Measurements from ENCODE around the gene MGMT.

MGMT gene

DNA sequence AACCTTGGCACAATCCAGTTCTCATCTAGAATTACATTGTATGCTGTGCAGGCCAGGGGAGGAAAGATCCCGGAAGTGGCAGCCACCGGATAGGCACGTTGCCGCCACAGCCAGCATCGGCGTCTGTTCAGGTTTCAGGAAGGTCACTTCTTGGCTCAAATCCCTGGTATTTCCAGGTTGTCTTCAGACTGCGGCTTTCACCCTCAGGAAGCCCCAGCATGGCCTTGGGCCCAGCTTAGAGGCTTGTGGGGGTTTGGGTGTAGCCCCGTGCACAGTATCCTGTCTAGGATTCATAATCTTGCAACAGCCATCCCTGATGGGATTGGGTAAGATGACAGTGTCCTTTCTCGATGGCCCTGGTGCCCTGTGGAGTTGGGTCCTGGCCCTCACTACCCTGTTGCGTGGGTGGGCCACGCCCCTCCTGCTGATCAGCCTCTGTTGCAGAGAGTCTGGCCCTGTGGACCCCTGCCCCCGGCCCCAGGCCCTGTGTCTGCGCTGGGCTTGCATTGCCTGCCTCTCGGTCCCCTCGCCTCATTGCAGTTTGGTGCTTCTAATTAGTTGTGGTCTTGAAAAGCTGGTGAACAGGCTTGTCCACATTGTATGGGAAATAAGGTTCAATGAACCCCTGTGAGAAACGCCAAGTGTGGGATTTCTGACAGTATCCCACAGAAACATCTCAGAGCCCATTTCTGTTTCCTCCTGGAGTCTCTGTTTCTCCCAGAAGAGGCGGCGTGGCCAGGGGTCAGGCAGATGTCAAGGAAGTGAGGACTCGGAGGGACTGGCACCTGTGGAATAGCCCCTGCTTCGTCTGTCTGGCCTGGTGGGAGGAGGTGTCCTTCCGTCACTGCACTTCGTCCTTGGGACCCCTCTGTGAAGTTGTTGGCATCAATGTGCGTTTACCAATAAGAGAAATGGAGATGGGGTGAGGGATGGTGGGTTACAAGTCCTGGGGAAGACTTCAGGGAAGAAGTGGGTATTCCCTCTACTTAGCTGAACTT, 77.5 kb downstream of the MGMT start:
- no peak for DNase-seq (ENCODE audit: extremely low read depth, low read depth)
- TF ChIP-seq, protein P1, sequence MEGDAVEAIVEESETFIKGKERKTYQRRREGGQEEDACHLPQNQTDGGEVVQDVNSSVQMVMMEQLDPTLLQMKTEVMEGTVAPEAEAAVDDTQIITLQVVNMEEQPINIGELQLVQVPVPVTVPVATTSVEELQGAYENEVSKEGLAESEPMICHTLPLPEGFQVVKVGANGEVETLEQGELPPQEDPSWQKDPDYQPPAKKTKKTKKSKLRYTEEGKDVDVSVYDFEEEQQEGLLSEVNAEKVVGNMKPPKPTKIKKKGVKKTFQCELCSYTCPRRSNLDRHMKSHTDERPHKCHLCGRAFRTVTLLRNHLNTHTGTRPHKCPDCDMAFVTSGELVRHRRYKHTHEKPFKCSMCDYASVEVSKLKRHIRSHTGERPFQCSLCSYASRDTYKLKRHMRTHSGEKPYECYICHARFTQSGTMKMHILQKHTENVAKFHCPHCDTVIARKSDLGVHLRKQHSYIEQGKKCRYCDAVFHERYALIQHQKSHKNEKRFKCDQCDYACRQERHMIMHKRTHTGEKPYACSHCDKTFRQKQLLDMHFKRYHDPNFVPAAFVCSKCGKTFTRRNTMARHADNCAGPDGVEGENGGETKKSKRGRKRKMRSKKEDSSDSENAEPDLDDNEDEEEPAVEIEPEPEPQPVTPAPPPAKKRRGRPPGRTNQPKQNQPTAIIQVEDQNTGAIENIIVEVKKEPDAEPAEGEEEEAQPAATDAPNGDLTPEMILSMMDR (IDR thresholded peaks at IDR 0.05; ENCODE audit: low read depth, low read length, missing control alignments) = no peak
- no peak overlapping the region for H3K4me3 ChIP-seq (replicated peaks; ENCODE audit: low read depth, low read length)

DNA sequence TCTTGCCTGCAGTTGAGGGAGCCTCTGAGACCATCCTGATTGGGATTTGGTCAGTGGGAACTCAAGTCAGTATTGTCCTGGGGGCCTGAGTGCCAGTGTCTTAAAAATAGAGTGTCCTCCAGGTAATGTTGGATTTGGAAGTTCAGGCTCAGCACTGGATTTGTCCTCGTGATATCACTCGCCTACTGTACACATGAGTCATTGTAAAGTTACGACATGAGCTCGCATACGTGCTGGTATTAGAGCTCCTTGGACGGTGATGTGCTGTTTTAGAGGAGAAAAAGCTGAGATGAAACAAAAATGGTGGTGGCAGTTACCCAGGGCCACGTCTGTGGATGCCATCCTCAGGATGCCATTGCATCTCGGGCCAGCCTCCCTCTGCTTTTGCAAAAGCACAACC, 78.2 kb downstream of the MGMT start:
- no peak for DNase-seq (ENCODE audit: extremely low read depth, low read depth)
- TF ChIP-seq, protein P1 (IDR thresholded peaks at IDR 0.05; ENCODE audit: low read depth, low read length, missing control alignments) = no peak
- no peak overlapping the region for H3K4me3 ChIP-seq (replicated peaks; ENCODE audit: low read depth, low read length)

DNA sequence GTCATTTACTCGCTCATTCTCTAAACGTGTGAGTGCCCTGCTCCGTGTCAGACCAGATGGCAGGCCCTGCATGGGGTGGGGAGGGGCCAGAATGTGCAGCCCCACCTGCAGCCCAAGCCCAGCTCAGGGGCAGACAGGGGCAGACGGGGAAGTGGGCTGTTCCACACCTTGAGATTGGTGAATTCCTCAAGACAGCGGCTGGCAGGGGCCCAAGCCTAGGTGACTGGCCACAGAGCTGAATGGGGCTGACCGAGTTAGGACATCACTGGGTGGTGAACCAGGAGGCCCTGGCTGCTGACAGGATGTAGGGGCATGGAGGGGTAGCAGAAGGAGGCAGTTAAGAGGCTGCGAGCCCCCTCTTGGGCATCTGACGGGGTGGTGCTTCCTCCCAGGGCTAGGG, 79.1 kb downstream of the MGMT start:
- DNase-seq (ENCODE audit: extremely low read depth, low read depth) = no peak
- no peak overlapping the region for H3K4me3 ChIP-seq (replicated peaks; ENCODE audit: low read depth, low read length)
- TF ChIP-seq, protein P1 (IDR thresholded peaks at IDR 0.05; ENCODE audit: low read depth, low read length, missing control alignments) = no peak

DNA sequence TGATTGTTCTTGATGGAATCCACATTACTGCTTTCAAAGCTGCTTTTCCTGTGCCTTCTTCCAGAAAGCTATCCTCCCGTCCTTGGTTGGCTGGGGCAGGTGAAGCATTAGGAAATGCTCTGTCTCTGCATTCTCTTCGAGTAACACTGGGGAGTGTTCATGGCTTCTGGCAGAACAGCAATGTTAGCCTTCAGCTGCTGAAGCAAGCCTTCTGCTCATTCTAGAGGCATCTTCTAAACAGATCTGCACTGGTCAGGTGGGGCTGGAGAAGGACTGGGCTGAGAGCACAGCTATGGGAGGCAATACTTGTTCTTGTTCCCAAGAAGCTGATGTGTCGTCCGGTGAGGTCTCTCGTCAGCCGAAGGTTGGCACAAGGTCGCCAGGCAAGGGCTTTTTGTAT, 80.6 kb downstream of the MGMT start:
- TF ChIP-seq, protein P1 (IDR thresholded peaks at IDR 0.05; ENCODE audit: low read depth, low read length, missing control alignments) = no peak
- no peak overlapping the region for H3K4me3 ChIP-seq (replicated peaks; ENCODE audit: low read depth, low read length)
- no peak for DNase-seq (ENCODE audit: extremely low read depth, low read depth)

DNA sequence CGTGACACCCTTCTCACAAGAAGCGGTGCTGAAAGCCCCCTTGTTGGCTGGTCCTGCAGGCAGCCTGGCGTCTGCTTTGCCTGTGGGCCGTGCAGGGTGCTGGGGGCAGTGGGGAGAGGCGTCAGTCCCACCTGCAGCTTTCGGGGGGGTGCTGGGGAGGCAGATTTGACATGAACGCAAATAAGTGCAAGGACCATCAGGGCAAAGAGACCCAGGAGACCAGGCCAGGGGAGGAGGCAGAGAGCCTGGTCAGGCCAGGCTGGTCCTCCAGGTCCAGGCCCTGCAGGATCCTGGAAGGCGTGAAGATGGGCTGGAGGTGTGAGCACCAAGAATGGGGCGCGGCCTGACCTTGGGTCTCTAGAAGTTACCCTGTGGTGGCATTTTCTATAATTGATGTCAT, 81.6 kb downstream of the MGMT start:
- TF ChIP-seq, protein P1 (IDR thresholded peaks at IDR 0.05; ENCODE audit: low read depth, low read length, missing control alignments) = no peak
- no peak for DNase-seq (ENCODE audit: extremely low read depth, low read depth)
- H3K4me3 ChIP-seq (replicated peaks; ENCODE audit: low read depth, low read length) = no peak overlapping the region

DNA sequence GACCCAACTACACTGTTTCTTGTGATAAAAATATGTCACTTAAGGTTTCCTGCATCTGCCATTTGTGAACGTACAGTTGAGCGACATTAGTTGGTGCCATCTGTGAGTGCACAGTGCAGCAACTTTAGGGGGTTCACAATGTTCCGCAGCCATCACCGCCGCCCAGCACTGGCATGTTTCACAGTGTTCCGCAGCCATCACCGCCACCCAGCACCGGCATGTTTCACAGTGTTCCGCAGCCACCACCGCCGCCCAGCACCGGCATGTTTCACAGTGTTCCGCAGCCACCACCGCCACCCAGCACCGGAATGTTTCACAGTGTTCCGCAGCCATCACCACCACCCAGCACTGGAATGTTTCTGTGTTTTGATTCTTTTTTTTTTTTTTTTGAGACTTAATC, 83.0 kb downstream of the MGMT start:
- TF ChIP-seq, protein P1 (IDR thresholded peaks at IDR 0.05; ENCODE audit: low read depth, low read length, missing control alignments) = no peak
- H3K4me3 ChIP-seq (replicated peaks; ENCODE audit: low read depth, low read length) = no peak overlapping the region
- no peak for DNase-seq (ENCODE audit: extremely low read depth, low read depth)

Measured in HFF-Myc (cell line).